ENCODE results near the gene EIF3F.

EIF3F gene

DNA sequence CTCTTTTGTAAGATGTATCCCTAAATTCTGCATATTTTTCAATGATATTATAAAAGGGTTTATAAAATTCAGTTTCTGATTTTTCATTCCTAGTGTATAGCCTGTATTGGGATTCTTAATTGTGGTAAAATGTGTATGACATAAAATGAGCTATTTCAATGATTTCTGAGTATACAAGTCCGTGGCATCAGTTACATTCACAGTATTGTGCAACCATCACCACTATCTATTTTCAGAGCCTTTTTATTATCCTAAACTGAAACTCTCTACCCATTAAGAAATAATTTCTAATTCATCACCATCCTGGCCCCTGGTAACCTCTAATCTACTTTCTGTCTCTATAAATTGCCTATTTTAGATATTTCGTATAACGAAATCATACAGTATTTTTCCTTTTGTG lies 39.8 kb downstream of the EIF3F start:
- H3K27ac ChIP-seq (replicated peaks) = no peak overlapping the region
- TF ChIP-seq REST (IDR thresholded peaks at IDR 0.05; ENCODE audit: insufficient replicate concordance, low read depth) (no peak), POLR2AphosphoS5 (IDR thresholded peaks at IDR 0.05; ENCODE audit: low read depth) (no peak), GABPA (IDR thresholded peaks at IDR 0.05; ENCODE audit: low read depth) (no peak), SPI1 (IDR thresholded peaks at IDR 0.05; ENCODE audit: borderline replicate concordance, low read depth) (no peak)
- TF ChIP-seq, protein P1, sequence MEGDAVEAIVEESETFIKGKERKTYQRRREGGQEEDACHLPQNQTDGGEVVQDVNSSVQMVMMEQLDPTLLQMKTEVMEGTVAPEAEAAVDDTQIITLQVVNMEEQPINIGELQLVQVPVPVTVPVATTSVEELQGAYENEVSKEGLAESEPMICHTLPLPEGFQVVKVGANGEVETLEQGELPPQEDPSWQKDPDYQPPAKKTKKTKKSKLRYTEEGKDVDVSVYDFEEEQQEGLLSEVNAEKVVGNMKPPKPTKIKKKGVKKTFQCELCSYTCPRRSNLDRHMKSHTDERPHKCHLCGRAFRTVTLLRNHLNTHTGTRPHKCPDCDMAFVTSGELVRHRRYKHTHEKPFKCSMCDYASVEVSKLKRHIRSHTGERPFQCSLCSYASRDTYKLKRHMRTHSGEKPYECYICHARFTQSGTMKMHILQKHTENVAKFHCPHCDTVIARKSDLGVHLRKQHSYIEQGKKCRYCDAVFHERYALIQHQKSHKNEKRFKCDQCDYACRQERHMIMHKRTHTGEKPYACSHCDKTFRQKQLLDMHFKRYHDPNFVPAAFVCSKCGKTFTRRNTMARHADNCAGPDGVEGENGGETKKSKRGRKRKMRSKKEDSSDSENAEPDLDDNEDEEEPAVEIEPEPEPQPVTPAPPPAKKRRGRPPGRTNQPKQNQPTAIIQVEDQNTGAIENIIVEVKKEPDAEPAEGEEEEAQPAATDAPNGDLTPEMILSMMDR (IDR thresholded peaks at IDR 0.05; ENCODE audit: insufficient read depth, low read length) = no peak
- H3K27me3 ChIP-seq (ENCODE audit: insufficient read depth, poor library complexity, severe bottlenecking) = peaks cover 4% of the 10 kb centered on the region
- DNase-seq (ENCODE audit: low read depth in 1 of 2, low spot score in 1 of 2) = no peak
- no peak overlapping the region for H3K4me3 ChIP-seq (replicated peaks; ENCODE audit: insufficient read depth, low read length)

DNA sequence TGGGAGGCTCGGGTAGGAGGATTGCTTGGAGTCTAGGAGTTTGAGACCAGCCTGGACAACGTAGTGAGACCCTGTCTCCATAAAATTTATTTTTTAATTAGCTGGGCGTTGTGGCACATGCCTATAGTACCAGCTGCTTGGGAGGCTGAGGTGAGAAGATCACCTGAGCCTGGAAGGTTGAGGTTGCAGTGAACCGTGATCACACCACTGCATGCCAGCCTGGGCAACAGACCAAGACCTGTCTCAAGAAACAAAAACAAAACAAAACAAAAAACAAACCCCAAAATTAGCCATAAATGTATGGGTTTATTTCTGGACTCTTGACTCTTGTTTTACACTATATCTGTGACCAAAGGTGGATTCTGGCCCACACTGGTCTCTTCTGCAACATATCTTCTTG lies 41.6 kb downstream of the EIF3F start:
- no peak for TF ChIP-seq SPI1 (IDR thresholded peaks at IDR 0.05; ENCODE audit: borderline replicate concordance, low read depth)
- no peak for TF ChIP-seq POLR2AphosphoS5 (IDR thresholded peaks at IDR 0.05; ENCODE audit: low read depth)
- TF ChIP-seq REST (IDR thresholded peaks at IDR 0.05; ENCODE audit: insufficient replicate concordance, low read depth) = no peak
- TF ChIP-seq, protein P1 (IDR thresholded peaks at IDR 0.05; ENCODE audit: insufficient read depth, low read length) = no peak
- no peak for TF ChIP-seq GABPA (IDR thresholded peaks at IDR 0.05; ENCODE audit: low read depth)
- DNase-seq (ENCODE audit: low read depth in 1 of 2, low spot score in 1 of 2) = no peak
- H3K27me3 ChIP-seq (ENCODE audit: insufficient read depth, poor library complexity, severe bottlenecking) = peaks cover 4% of the 10 kb centered on the region
- H3K27ac ChIP-seq (replicated peaks) = no peak overlapping the region
- H3K4me3 ChIP-seq (replicated peaks; ENCODE audit: insufficient read depth, low read length) = no peak overlapping the region

- Histone ChIP-seq H3K27ac (replicated peaks) (no peak overlapping the region), H3K27me3 (ENCODE audit: insufficient read depth, poor library complexity, severe bottlenecking) (peaks cover 2% of the 10 kb centered on the region), H3K4me3 (replicated peaks; ENCODE audit: insufficient read depth, low read length) (no peak overlapping the region)
- no peak for TF ChIP-seq SPI1 (IDR thresholded peaks at IDR 0.05; ENCODE audit: borderline replicate concordance, low read depth)
- TF ChIP-seq, protein P1 (IDR thresholded peaks at IDR 0.05; ENCODE audit: insufficient read depth, low read length) = no peak
- no peak for TF ChIP-seq GABPA (IDR thresholded peaks at IDR 0.05; ENCODE audit: low read depth)
- TF ChIP-seq REST (IDR thresholded peaks at IDR 0.05; ENCODE audit: insufficient replicate concordance, low read depth) = no peak
- no peak for TF ChIP-seq POLR2AphosphoS5 (IDR thresholded peaks at IDR 0.05; ENCODE audit: low read depth)
- no peak for DNase-seq (ENCODE audit: low read depth in 1 of 2, low spot score in 1 of 2)
Observed at GRCh38 chr11:8030526-8031247, 43.5 kb downstream of the EIF3F start.

Data from HL-60 (cell line).